Measurements from ENCODE around the gene VSIG10L2.

Gene VSIG10L2

DNA sequence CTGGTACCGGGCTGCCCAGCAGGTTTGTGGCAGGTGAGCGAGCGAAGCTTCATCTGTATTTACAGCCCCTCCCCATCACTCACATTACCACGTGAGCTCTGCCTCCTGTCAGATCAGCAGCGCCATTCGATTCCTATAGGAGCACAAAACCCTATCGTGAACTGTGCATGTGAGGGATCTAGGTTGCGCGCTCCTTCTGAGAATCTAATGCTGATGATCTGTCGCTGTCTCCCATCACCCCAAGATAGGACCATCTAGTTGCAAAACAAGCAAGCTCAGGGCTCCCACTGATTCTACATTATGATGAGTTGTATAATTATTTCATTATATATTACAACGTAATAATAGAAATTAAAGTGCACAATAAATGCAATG, 15.8 kb upstream of the VSIG10L2 start:
- DNase-seq: no peak

DNA sequence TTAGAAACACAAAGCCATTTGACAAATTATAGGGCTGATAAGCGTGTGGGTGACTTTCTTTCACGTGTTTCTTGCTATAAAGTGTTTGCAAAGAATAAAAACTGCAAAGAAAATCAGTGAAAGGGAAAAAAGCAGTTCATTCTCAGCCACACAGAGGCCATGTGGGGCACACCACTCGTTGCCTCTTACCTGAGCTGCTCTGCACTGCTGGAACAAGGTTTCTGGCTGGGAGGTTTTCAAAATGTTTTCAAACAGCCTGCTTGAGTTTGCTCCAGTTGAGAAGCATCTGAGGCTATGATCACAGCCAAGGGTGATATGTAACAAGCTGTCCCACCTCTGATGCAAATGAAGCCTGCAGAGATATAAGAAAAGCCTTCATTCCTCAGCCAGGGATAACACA, 14.7 kb upstream of the VSIG10L2 start:
- no peak for DNase-seq

DNA sequence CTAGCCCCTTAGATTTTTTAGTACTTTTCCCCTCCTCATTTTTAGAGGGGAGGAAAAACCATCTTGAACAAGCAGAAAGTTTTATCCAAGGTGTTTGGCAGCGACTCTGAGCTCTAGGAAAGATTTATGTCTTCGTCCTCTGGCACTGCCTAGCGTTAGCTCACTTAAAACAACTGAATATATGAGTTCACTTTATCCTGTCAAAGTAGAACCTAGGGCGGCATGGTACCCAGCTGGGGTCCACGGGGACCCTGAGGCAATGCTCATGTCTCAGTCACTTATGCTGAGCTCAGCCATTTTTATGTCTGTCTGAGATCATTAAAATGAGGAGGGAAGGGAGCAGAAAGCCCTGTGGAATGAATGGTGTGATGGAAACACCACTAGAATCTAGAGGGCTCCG, 14.2 kb upstream of the VSIG10L2 start:
- no peak for DNase-seq

DNA sequence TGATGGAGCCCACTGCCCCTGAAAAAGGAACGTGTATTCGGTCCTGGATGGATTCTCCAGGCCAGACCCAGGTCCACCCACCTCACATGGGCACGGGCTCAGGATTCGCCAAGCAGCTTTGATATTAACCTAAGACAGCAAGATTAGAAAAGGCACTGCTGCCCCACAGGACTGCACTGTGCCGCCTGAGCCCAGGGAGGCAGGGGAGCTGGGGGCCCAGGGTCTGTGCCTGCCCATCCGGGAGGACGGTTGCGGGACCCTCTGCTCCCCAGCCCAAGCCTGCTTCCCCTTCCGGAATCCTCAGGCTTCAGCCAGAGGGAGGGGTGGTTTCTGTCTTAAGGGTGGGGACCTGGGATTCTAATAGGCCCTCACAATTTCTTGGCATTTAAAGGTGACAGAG, 13.5 kb upstream of the VSIG10L2 start:
- DNase-seq: no peak

DNA sequence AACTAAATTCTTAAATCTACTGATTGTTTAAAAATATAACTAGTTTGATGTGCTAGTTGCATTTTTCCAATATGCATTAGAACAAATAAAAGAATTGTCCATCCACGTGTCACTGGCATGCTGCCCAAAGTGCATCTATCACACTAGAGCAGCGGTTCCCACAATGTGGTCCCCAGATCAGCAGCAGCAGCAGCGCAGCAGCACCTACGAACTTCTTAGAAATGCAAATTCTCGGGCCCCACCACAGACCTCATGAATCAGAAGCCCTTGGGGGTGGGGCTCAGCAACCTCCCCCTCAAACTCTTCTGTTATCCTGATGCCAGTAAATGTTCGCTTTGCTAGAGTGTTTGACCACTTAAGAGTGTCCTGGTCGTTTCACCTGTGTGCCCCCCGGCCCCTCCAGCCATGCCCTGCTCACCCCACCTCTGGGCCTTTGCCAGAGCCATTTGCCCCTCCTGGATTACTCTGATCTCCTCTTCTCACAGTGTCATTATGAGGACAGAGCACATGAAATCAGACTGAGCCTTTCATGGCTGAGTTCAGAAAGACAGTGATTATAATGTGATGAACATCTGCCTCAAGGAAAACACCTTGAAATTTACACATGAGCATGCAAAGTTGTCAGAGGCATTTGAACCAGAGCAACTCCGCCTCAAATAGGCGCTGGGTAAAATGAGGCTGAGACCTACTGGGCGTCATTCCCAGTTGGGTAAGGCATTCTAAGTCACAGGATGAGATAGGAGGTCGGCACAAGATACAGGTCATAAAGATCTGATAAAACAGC, 12.6 kb upstream of the VSIG10L2 start:
- no peak for DNase-seq

DNA sequence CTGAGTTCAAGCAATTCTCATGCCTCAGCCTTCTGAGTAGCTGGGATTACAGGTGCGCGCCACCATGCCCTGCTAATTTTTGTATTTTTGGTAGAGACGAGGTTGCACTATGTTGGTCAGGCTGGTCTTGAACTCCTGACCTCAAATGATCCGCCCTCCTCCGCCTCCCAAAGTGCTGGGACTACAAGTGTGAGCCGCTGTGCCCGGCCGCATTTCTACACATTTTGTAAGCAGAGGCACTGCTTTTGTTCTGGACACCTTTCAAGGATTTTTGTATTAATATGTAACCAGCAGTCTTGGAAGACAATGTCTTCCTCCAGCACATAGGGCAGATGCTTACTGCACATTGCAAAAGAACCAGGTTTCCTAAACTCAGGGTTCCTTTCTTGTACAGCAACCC, 11.4 kb upstream of the VSIG10L2 start:
- no peak for DNase-seq

DNA sequence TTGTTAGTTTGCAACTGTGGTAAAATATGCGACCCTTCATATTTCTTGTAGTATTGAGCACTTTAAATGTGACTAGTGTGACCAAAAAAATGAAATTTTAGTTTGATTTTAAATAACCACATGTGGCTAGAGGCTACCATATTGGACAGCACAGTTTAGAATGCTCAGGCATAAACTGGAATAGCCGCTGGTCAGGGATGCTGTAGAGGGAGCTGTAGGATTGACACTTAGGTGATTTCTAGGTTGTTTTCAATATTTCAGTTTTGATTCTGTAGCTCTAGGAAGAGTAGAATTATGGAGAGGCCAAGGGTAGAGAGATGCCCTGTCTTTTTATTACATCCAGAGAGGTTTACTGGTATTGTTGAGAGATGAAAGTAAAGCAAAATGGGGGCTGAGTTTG, 10.8 kb upstream of the VSIG10L2 start:
- no peak for DNase-seq

DNA sequence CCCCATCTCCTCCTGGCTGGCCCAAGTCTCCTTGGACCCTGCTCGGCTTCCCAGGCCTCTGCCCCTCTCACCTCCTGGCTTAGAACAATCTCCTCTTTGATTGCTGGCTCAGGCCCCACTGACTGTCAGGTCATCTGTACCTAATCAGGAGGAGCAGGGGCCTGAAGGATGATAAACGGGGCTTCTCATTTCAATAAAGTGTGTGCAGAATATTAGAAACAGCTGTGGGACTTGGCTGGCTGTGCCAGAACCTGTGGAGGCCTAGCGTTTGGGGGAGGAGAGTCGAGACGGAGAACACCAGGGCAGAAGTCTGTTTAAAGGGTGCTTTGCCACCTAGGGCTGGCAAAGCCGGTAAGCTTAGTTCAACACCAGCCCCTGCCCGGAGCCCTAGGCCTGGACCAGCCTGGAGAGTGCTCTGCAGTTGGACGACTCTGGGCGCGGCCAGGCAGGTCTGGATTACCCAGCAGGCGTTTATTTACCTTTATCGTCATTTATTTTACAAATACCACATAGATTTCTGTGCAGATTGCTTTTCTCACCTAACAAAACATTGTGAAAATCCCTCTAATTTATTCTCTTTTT, 10.1 kb upstream of the VSIG10L2 start:
- DNase-seq: no peak

DNA sequence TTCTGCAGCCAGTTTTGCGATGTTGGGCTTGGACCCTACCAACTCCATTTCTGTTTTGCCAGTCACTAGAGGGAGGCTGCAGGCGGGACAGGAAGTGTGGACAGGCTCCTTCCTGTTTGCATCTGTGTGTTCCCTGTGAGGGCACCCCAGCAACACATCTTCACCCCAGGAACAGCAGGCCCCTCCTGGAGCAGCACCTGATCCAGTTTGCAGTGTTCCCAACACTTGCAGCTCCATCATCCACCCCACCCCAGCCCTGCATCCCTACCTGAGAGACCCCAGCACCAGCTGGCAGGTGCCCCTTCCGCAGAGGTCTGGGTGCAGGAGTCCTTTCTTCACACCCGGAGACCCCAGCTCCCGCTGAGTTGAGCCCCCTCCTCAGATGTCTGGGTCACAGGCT, 7.4 kb upstream of the VSIG10L2 start:
- DNase-seq: no peak

DNA sequence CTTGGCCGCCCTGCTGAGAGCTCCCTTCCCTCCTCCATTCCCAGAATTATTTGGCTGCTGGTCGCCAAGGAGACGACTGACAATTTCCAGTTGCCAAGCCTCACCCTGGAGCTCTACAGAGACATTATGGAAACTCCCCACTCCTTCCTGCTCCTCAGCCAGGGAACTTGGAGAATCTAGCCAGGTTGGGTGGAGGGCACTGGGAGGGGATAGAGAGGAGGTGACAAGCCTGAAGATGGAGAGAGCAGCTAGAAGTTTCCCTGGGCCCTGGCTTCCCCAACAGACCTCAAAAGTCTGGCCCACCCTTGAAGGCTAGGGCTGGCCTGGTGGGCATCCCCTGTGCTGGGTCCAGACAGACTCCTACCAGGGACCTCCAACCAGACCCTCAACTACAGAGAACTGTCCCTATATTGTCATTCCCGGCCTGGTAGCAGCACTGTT, 6.7 kb upstream of the VSIG10L2 start:
- DNase-seq: no peak

DNA sequence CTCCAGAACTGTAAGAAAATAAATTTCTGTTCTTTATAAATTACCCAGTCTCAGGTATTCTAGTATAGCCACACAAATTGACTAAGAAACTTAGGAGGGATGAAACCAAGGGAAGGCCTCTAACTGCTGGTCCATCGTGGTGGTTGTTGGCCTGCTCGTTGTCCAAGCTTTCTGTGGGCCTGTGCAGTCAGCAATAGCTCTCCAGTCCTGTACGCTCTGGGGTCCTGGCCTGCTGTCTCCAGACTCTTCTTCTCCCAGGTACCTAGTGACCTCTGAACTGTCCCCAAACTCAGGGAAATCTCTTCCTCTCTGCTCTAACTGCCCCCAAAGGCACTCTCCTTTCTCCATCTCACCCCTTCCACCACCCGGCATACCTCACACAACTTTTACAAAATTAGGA, 5.7 kb upstream of the VSIG10L2 start:
- no peak for DNase-seq

DNA sequence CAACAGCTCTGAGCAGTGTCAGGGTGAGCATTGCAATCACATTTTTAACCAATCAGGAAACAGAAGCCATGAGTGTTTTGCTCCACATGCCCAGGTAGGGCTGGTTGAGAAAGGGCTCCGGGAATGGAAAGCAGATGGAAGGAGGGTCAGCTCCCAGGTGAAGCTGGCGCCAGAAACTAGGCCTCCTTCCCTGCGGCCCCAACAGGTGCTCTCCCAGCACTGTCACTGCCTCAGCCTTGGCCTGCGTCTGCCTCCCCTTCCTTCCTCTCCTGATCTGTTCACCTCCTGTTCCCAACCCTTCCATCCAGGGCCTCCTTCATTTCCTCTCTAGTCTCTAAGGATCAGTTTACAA, 4.6 kb upstream of the VSIG10L2 start:
- no peak for DNase-seq

DNA sequence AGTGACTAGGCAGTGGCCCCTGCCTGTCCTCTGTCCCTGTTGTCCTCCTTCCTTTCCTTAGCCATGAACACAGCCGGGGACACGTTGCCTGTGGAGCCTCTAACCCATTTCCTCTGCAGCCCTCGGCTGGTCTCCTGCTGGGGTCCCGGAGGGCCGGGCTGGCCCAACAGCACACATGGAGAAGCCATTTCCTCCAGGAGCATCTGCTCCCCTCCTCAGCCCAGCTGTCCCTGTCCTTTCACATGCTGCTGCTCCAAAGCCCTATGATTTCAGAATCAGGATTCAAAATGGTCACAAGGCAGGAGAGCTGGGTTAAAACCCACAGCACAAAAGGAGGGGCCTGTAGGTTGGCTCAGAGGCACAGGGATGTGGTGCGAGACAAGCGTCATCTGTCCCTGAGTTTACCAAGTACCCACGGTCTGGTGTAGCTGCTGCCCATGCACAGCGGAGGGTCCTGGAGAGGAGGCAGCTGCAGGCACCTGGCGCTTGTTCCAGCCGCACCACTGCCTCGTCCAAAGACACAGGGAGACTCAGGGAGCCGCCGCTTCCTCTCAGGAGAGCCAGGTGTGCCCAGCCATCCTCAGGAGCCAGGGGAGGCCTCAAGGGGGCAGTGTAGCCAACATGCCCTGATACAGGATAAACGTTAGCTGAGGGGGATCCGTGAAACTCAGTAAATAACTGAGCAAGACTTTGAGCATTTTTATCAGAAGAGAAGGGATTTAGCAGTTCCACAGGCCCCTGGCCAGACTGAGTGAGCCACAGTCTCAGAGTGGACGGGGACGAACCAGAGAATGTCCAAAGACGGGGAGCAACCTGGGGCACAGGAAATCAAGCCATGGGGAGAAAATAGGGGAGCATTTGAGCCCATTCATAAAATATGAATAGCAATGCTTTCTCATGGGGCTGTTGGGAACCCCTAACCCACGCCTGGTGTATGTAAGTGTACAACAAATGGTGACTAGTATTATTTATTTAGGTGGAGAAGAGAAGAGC, 3.9 kb upstream of the VSIG10L2 start:
- DNase-seq: peak; percentile 76

DNA sequence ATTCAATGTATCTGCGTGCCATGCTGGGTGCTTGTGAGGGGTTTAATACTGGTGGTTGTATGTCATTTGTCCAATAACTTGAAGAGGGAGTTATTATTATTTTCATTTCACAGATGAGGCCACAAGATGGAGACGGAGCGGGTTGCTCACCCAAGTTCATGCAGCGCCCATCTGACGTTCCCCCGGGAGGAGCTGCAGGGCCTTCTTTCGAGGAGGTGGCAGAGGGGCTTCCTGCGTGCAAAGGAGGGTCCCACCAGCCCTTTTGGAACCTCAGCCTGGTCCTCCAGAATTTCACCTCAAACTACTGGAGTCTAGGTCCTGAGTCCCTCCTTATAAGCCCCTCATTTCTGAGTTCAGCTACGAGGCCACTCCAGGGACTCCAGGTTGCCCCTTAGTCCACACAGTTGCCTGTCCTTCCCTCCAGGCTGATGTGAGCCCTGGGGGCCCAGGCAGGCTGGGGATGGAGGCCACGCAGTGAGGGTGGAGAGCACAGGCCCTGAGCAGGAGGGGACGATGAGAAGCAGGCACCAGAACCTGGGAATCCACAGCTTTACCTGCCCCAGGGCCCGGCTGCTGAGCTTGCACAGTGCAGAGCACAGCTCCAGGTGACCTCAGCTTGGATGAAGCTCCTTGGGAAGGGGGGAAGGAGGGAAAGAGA, 2.9 kb upstream of the VSIG10L2 start:
- DNase-seq: no peak

DNA sequence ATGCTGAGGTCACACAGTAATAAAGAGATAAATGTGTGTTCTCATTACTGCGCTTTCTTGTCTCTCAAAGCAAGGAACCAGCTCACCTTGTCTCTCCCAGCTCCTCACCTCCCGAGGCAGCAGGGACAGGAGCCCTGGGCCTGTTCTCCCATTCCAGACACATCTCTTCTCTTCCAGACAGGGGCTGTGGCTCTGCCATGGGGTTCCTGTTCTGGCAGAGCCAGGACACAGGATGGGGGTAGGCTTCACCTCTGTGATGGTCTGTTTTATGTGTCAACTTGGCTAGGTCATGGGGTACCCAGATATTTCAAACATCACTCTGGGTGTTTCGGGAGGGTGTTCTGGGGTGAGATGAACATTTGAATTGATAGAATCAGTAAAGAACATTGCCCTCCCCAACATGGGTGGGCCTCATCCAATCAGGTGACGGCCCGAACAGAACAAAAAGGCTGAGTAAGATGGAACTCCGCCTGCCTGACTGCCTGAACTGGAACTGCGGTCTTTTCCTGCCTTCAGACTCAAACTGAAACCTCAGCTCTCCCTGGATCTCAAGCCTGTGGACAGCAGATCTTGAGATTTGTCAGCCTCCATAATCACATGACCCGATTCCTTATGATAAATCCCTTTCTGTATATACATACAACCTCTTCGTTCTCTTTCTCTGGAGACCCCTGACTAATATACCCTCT, 2.0 kb upstream of the VSIG10L2 start:
- DNase-seq: no peak

DNA sequence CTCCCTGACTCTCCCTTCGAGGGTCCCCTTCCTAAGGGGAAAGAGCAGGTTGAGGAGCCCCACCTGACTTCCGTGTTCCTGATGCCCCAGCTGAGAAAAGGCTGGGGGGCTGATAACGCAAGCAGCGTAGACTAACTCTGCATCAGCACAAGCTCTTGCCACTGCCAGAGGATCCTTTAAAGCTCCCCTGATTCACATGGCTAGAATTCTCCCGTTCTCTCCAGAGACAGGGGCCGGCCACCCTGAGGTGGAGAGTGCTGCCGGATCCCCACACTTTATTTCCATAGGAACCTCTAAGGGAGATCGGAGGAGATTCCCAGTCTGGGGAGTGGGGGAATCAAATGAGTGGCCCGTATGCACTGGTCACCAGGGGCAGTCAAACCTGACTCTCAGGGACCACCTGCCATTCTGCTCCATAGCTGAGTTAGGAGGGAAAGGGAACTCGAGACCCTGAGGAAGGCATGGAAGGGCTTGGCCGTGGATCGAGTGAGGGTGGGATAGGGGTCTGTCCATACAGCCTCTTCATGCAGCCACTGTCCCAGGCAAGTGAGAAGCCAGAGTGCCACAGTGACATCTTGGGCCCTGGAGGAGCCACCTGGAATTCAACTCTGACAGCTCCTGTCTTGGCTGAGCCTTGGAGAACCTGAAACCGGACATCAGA, 1.4 kb upstream of the VSIG10L2 start:
- no peak for DNase-seq

DNA sequence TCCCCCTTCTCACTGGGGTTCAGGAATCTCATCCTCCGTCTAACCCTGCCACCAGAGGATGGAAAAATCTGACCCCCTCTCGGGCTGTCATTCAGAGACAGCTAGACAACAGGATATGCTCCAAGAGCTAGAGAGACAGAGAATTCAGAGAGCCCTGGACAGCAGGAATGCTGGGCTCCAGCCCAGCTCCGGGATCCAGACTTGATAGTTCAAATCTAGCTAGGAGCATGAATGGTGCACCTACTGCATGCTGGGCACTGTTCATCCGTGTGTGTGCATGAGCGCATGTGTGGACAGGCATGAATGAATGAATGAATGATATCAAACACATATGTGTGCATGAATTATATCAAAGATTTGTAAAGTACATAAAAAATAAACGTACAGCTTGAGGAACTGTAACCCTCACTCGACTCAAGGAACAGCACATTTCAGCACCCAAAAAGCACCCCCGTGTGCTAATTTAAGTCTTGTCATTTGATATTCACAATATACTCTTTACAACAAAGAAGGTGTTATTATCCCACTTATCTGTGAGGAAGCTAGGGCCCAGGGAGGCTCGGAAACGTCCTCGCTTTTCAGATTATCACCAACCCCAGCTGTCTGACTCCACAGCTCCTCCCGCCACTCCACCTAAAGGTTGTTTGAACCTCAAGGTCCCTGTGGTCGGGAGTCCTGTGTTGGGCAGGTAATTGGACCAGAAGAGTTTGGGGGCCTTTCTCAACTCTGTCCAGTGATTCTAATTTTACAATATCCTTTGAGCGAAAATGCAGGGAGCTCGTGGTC, 640 bp upstream of the VSIG10L2 start:
- DNase-seq: no peak

DNA sequence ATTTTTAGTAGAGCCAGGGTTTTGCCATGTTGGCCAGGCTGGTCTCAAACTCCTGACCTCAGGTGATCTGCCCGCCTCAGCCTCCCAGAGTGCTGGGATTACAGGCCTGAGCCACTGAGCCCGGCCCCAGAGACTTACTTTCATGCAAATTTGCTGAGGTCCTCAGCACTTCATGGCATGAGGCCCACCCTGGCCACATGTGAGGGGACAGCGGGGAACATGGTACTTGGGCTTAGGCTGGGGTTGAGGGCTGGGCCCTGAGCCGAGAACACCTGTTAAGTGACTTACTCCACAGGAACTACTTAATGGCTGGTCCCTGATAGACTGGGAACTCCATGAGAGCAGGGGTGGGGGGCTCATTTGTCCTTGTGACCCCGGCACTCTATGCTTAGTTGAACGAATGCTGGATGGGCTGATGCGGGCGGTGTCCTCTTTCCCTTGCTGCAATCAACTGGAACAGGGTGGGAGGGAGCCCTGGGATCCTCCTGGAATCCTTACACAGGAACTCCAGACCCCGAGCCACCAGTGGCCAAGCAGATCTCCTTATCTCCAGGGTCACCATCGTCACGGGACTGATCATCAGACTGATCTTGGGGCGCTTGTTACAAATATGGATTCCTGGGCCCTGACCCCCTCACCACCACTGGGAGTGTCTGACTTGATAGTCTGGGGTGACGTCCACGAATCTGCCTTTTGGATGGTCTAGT, 1.0 kb downstream of the VSIG10L2 start:
- no peak for DNase-seq

DNA sequence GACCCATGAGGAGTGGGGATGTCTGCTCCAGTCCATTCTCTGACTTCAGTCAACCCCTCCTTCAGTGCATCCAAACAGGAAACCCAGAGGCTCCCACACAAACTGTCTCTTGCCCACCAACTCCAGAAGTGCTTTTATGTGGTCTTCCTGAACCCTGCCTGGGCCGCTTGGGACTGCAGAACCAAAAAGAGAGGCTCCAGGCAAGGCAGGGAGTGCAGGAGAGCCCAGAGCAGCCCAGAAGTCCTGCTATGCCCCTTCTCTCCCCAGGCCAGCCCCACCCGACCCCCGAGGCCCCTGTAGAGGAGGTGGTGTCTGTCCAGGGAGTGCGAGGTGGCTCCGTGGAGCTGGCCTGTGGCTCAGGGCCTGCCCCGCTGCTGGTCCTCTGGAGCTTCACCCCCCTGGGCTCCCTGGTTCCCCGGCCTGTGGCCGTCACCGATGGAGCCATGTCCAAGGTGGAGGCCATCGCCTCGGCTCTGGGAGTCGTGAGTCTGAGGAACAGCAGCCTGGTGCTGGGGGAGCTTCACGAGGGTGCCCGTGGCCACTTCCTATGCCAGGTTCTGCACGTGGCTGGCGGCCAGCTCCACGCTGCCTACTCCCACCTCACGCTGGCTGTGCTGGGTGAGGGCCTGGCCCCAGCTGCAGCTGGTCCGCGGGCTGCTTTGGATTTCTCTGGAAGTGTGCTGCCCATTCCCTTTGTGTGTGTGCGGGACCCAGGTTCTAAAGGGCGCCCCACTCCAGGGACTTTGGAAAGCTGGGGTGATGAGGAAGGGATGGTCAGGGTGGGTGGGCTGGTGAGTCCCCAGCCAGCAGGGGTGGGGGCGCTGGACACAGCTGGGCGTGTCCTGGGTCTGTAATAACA, 1.8 kb downstream of the VSIG10L2 start:
- DNase-seq: no peak
